GM18520 (cell line): ENCODE data around the gene SYNRG.

Source experiments
- ATAC-seq: cut with Tn5 transposase; IDR thresholded peaks from one replicate; pipeline ENCODE4 v1.9.1; 2021; ENCODE audit not compliant: unreplicated experiment

SYNRG gene

GRCh38 chr17:37480427-37480826, 128.8 kb downstream of the SYNRG start:
- ATAC-seq: no peak

GRCh38 chr17:37479025-37479424, 130.2 kb downstream of the SYNRG start:
- no peak for ATAC-seq

GRCh38 chr17:37478187-37478586, 131.0 kb downstream of the SYNRG start:
- ATAC-seq: no peak

DNA sequence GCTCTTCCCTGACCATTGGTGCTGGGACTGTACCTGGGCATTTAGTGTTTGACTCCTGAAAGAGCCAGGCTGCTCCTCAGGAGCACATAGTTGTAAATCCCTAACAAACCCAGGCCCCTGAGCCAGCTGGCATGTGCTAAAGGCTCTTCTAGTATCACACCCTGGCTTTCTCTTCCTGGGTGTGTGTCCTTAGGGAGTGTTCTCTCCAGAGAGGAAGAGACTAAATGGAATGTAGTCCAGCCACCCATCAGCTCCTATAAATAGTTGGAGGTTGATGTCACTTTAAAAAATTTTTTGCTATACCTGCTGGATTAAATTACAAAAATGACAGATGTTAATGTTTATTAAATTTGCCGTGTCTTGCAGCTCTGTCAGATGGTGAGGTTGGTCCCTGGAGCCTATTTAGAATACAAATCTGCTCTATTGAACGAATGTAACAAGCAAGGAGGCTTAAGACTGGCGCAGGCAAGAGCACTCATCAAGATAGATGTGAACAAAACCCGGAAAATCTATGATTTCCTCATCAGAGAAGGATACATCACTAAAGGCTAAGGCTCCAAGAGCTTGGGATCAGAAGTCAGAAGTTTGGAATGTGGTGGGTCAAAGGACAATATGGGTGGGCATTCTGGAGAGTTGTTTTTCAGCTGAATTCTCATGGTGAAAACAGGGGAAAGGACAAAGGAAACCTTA, 132.6 kb downstream of the SYNRG start:
- ATAC-seq: no peak

DNA sequence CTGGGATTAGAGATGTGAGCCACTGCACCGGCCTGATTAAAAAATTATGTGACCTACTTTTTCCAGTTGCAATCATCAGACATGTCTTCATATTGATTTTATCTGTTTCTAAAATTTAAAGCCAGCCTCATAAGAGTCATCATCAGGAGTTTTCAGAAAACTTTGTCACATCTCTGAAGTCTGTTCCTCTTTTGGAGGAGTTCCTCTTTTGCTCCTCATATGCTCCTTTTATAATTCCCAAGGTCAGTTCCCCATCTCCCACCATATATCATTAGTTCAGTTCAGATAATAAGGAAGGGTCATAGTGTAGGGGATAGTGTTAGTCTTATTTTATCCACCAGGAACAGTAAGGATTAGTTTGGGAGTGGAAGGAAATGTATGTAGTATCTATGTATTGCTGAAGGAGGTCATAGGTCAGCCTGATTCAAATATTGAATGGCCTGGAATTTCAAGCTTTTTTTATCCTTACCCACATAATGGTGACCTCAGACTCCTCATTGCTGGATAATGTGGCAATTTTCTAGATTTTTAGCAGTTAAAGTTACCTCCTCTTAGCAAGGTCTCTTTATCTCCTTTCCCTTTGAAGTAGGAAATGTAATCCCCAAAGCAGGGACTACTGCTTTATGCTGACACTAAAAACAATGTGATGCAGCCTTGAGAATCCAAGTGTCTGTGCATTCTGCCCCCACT, 133.3 kb downstream of the SYNRG start:
- no peak for ATAC-seq

- ATAC-seq: no peak
These were observed 139.0 kb downstream of the SYNRG start for GRCh38 chr17:37470181-37470580.

GRCh38 chr17:37466471-37466870, 142.7 kb downstream of the SYNRG start:
- no peak for ATAC-seq

DNA sequence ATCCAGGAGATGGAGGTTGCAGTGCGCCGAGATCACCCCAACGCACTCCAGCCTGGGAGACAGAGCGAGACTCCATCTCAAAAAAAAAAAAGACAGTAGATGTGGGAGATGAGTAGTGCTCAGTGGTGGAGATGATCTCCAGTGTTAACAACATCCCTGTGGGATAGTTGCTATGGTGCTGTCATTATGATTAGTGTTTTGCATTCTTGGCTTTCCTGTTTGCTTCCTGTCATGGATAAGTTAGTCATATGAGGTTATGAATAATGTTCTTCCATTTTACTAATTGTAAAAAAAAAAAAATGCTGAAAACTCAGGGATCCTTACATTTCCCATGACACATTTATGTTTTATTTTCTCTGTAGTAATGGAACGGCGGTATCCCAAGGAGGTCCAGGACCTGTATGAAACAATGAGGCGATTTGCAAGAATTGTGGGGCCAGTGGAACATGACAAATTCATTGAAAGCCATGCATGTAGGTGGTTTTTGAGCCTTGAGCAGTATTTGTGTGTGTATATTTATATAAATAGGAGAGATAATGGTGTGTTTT, 144.1 kb downstream of the SYNRG start:
- ATAC-seq: no peak
